ENCODE data around the gene EDDM3A.
"Not testable (repeated sequence)": the region's sequence is repeated elsewhere in the genome, so short reads cannot be mapped to it uniquely, and the experiment has no call there.

Gene EDDM3A

DNA sequence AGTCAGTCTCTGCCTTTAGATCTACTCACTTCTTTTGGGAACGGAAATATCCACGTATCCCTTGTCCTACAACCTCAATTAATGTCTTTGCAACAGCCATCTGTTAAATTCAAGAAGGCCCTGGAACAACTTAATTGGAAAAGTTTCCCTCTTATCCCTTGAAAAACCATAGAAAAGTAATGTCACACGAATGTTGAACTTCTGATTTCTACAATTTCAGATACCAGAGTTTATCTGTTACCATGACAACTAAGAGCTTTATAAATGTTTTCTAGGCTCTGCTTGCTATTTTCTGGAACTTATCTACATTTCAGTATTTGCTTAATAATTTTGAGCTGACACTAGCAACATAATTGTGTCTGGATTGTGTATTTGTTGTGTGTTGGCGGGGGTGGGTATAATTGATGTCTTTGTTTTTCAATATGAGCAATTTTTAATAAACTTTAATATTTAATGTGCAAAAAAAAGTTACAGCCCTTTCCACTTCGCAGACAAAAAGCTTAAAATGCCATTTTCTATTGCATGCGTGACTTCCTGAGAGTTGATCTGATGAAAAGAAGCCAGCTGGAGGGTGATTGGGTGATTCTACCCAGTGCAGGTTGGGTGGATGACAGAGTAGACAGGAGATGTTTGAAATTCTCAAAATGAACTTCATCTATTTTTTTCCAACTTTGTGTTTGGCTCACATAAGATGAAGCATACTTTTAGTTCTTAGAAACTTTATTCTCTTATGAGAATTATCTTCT lies 11.8 kb upstream of the EDDM3A start:
- DNase-seq, result no peak

GRCh38 chr14:20734430-20734806 lies 11.3 kb upstream of the EDDM3A start:
- no peak for DNase-seq

DNA sequence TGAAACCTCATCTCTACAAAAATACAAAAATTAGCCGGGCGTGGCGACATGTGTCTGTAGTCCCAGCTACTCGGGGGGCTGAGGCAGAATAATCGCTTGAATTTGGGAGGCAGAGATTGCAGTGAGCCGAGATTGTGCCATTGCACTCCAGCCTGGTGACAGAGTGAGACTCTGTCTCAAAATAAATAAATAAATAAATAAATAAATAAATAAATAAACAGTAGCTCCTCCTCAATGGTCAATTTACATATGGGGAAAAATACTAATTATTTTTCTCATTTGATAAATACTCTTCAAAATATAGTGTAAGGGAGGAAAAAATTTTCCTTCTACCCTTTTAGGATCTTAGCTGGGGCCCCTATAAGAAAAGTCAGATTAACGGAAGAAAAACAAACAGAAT lies 7.4 kb upstream of the EDDM3A start:
- not testable (repeated sequence) for DNase-seq

- no peak for DNase-seq
Observed at GRCh38 chr14:20742132-20742531, 3.6 kb upstream of the EDDM3A start.

- no peak for DNase-seq
Observed at GRCh38 chr14:20743556-20743955, 2.1 kb upstream of the EDDM3A start.

DNA sequence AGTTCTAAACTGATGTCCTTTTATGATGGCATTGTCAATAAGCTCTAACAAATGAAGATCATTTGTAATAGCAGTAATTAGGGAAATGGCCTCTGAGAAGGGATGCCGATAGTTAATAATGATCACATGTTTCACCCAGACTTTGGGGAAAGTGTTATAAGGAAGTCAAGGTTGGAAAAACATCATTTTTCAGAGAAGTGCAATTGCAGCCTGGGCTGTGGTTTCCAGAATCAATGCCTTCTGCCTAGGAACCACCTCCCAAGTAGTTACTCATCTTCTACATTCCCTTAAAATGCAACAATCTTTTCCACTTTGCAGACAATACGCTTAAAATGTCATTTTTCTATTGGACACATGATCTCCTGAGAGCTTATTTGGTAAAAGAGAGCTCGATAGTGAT lies 879 bp downstream of the EDDM3A start:
- DNase-seq, result no peak

DNA sequence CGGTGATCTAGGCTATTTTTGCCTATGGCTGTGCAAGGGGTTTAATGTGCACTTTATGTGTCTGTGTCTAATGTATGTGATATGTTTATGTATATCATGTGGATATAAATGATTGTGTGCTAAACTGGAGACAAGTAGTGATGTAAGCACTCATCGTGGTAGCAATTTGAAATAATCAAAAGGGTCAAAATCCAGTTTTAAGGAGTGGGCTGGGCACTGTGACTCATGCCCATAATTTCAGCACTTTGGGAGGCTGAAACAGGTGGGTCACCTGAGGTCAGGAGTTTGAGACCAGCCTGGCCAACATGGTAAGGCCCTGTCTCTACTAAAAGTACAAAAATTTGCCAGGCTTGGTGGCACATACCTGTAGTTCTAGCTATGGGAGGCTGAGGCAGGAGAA lies 2.8 kb downstream of the EDDM3A start:
- no peak for DNase-seq

GRCh38 chr14:20750194-20750593 lies 4.5 kb downstream of the EDDM3A start:
- no peak for DNase-seq

GRCh38 chr14:20751963-20752562 lies 6.4 kb downstream of the EDDM3A start:
- DNase-seq, result no peak

DNA sequence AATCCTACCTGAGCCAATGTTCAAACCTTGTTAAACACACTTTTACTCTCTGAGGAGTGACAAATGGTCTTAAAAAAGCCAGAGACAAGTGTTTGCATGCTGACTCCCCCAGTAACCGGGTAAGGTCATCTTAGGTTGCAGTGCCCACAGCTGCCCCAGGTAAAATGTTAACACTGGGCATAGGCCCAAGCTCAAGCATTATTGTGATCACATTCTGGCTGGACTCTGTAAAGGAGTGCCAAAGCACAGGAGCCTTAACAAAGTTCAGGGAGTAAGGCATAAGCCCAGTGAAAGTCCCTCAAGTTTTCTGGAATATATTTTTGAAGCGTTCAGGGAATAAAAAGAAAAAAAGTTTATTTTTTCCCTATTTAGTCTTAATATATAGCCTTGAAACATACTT lies 8.6 kb downstream of the EDDM3A start:
- DNase-seq, result no peak

GRCh38 chr14:20755037-20755436 lies 9.3 kb downstream of the EDDM3A start:
- no peak for DNase-seq

GRCh38 chr14:20757965-20758364 lies 12.3 kb downstream of the EDDM3A start:
- peak in 1 of 4 experiments; percentile 2 for DNase-seq

DNA sequence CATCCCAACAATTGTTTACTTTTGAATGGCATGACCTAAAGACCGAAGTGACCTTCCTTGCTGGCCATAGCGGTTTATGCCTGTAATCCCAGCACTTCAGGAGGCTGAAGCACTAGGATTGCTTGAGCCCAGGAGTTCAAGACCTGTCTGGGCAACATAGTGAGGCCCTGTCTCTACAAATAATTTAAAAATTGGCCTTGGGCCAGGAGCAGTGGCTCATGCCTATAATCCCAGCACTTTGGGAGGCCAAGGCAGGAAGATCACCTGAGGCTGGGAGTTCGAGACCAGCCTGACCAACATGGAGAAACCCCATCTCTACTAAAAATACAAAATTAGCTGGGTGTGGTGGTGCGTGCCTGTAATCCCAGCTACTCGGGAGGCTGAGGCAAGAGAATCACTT lies 13.8 kb downstream of the EDDM3A start:
- DNase-seq, result not testable (repeated sequence)

GRCh38 chr14:20760950-20761349 lies 15.3 kb downstream of the EDDM3A start:
- DNase-seq, result no peak

DNA sequence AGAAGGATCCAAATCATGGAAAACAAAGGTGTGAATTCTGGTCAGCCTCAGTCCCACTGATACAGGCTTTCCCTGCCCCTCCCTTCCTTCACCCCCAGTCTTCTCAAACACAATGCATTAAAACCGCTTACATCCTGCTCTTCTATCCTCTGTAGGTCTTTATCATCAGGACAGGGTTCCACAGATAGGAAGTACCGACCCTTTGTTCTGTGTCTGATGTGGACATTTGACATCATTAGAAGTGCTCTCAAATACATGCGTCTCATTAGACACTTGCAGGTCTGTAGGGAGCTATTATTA lies 22.9 kb downstream of the EDDM3A start:
- no peak for DNase-seq

DNA sequence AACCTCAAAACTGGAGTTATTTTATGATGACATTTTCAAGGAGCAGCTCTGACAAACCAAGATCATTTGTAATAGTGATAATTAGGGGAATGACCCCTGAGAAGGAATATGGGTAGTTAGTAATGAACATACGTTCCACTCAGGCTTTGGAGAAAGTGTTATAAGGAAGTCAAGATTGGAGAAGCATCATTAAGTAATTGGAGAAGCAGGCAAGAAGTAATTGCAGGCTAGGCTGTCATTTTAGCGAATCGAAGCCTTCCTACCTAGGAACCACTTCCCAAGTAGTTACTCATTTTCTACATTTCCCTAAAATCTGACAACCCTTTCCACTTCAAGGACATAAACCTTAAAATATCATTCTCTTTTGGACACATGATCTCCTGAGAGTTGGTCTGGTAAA lies 23.7 kb downstream of the EDDM3A start:
- DNase-seq, result no peak

- DNase-seq, result no peak
Observed at GRCh38 chr14:20772650-20773049, 27.0 kb downstream of the EDDM3A start.

- DNase-seq, result no peak
Observed at GRCh38 chr14:20774258-20774824, 28.7 kb downstream of the EDDM3A start.

GRCh38 chr14:20775043-20775442 lies 29.4 kb downstream of the EDDM3A start:
- DNase-seq, result no peak

DNA sequence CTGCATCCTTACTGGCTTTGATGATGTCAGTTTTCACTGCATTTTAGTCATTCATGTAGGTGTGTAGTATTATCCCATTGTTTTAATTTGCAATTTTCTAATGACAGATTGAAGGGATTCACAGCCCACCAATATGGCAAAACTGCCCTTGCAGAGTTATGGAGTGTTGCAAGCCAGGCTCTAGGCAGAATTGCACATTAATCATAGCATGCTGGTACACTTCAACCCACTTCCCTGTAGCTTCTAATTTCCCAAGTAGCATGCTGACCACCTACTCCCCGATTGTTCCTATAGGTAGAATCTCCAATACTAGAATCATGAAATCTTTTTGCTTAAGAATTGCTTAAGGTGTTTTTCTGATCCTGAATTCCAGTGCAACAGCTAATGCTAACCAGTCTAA lies 30.2 kb downstream of the EDDM3A start:
- no peak for DNase-seq

GRCh38 chr14:20781803-20782202 lies 36.1 kb downstream of the EDDM3A start:
- peak in 1 of 4 experiments; percentile 1 for DNase-seq

DNA sequence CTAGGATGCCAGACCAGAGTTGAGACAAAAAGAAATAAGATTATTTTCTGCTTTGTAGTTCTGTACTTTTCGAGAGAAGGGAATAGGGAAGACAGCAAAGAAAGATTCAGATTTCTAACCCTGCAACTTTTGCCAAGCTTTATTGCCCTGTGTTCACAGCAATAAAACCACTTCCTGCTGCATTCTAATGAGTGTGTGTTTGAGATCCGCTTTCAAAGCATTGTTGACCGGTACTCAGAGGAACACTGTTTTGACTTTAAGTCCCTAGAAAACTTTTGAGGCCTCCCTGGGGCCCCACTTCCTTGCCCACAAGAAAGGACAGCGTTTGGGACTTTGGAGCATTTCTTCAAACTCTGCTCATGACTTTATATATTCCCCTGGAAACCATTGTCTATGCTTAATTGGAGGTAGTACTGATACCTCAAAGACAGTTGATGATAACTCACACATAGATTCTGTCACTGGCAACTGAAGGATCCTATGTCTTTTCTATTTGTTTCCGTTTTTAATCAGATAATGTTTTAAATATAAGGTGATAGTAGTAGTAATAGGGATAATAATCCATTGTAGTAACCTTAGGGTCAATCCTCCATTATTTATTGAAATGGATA lies 36.7 kb downstream of the EDDM3A start:
- DNase-seq, result no peak

DNA sequence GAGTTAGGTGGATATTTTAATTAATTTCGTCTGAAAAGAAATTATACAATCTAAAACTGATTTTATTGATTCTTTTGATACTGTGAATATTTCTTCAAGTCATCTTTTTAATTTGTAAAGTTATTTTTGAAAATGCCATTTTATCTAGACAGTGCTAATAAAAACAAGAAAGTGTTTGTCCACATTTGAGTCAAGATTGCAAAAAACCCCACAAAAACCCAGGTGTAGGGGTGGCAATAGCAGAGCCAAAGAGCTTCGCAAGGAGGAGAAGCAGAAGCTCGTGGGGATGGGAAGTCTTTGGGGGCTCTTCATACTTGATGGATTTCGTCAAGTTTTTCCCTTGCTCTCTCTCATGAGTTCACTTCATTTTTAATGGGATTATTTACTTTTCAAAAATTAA lies 41.3 kb downstream of the EDDM3A start:
- no peak for DNase-seq

DNA sequence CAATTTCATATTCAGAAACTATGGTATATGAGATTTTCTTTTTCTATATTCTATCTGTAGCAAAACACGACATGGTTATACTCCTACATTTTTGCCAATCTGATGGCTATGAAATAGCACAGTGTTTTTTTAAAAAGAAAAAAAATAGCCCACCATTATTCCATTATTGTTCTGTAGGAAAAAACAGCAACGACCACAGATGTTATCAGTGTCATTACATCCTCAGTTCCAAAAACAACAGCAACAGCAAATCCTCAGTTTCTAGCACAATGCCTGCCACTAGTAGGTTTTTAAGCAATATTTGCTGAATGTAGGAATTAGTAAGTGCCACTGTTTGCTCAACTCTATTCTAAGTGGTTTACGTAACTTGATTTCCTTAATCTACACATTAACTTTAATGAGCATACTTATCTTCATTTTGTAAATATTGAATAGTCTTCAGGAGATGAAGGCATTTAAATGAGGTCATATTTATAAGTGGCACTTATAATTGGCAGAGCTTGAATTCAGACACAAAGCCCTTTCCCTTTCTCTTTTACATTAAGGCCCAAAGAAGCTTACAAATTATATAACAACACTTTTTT lies 43.6 kb downstream of the EDDM3A start:
- no peak for DNase-seq
